ENCODE data around the gene ARMCX6. TPM values are rescaled to one million over a fixed set of nuclear protein-coding genes. Genes with fewer than 3 reads are reported as not detected.
A peak's percentile ranks its signal among the peaks of the same experiment; 100 is the strongest.

Gene ARMCX6
- total and polyA plus RNA-seq, 2 of the 8 experiments (the other 6 are each of a cell fraction or from before 2014, with no cell fraction given), result 24.9 to 40.0 TPM

DNA sequence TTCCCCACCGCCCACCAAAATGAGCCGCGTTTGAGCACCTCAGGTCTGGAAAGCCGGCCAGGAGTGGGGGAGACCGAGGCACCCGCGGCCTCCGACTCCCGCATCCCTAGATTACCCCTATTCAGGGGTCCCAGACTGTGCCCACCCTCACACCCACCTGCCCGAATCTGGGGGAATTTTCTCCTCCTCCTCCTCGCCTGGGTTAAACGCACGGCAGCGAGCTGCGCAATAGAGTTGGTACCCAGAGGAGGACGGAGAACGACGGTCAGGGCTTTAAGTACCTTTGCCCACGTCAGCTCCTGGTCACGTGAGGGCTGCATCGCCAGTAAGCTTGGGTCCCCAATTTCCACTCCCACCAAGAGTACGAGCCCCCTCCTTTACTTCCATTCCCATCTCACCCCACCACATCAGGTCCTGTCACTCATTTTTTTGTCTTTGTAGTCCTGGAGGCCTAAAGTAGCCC, 41.8 kb upstream of the ARMCX6 start, which contains the start of gene ARMCX2:
Gene ARMCX2, minus strand, starts transcription at position 250 of the 463 bp plus-strand sequence. CDS start 2,262 bp downstream, outside the sequence.
- no peak within 1 kb of the TSS for H3K14ac ChIP-seq (ENCODE audit: insufficient read length)
- H3K27me3 ChIP-seq (replicated peaks in 1 of 4; ENCODE audit: control insufficient read depth in 3 of 4, extremely low read depth in 1 of 4, insufficient read depth in 3 of 4, low read length in 3 of 4), result no peaks in the 10 kb centered on the region
- peak within 1 kb of the TSS; percentile 68 to 91 for H3K4me2 ChIP-seq (ENCODE audit: insufficient read depth in 1 of 2, low read depth in 2 of 2, low read length in 2 of 2)
- H3K9me3 ChIP-seq (ENCODE audit: insufficient read depth in 2 of 2, low read depth in 1 of 2, low read length in 1 of 2), result no peaks in the 10 kb centered on the region
- H3K4me1 ChIP-seq (replicated peaks in 1 of 4; ENCODE audit: control insufficient read depth in 3 of 4, insufficient read depth in 4 of 4, low read length in 3 of 4), result peaks cover 0 to 4% (median 1%) of the 10 kb centered on the region in 4 experiments; a peak in 2 of 7 replicates
- no peaks in the 10 kb centered on the region for H3K79me2 ChIP-seq (ENCODE audit: control insufficient read depth in 1 of 2, insufficient read depth in 2 of 2, low read length in 2 of 2)
- H4K8ac ChIP-seq (ENCODE audit: extremely low read depth, insufficient read depth, low read length), result peak within 1 kb of the TSS; percentile 69
- no peaks in the 10 kb centered on the region; the same call in 1 of the 2 replicates for H3K79me1 ChIP-seq (ENCODE audit: low read depth, low read length)
- no peak within 1 kb of the TSS for H2BK12ac ChIP-seq (ENCODE audit: low read depth, low read length)
- peaks cover 3 to 18% (median 8%) of the 10 kb centered on the region in 4 experiments; a peak in 6 of 8 replicates for H3K36me3 ChIP-seq (ENCODE audit: control insufficient read depth in 2 of 4, insufficient read depth in 4 of 4, low read length in 3 of 4)
- H3K9ac ChIP-seq (replicated peaks in 1 of 4; ENCODE audit: extremely low read depth in 1 of 4, low read depth in 3 of 4, low read length in 3 of 4), result peak within 1 kb of the TSS; percentile 13 to 89 (median 68)
- no peak within 1 kb of the TSS for H3K4ac ChIP-seq (replicated peaks; ENCODE audit: insufficient read length, low read depth, low read length)
- H2BK15ac ChIP-seq (ENCODE audit: low read length), result no peak within 1 kb of the TSS
- 0% methylated on average over 8 of the region's 22 CpGs; no CpG with 5 or more reads in 1 of the 2 experiments for WGBS, 2 experiments (ENCODE audit: extremely low coverage in 1 of 2, insufficient coverage in 1 of 2, insufficient read length in 1 of 2, insufficient replicate concordance in 2 of 2, low coverage in 1 of 2, low lambda C conversion rate in 2 of 2, missing lambda C conversion rate in 1 of 2)
- no peak within 1 kb of the TSS for H2BK20ac ChIP-seq (ENCODE audit: low read length)
- H2AK5ac ChIP-seq (ENCODE audit: low read depth, low read length), result no peak within 1 kb of the TSS
- no peak within 1 kb of the TSS for H4K91ac ChIP-seq (replicated peaks; ENCODE audit: insufficient read length, low read length)
- H2BK5ac ChIP-seq (ENCODE audit: low read depth, low read length), result no peak within 1 kb of the TSS; the same call in 1 of the 2 replicates
- POLR2A ChIA-PET (ENCODE audit: partially characterized antibody), result interaction anchor here (0.6 to 1.7 kb wide), 8 partner anchors 10 to 269 kb away, joined by 3 to 5 read pairs (median 3); partner anchors contain the start of genes ARMCX6 and RPL36A
- H3K23me2 ChIP-seq (ENCODE audit: low read depth, low read length), result no peaks in the 10 kb centered on the region
- peak within 1 kb of the TSS; percentile 65 to 87 (median 76) for H3K4me3 ChIP-seq (ENCODE audit: extremely low read depth in 1 of 4, insufficient read depth in 2 of 4, low read depth in 3 of 4, low read length in 4 of 4)
- H3K56ac ChIP-seq (replicated peaks; ENCODE audit: insufficient read length, low read depth, low read length), result peak within 1 kb of the TSS; percentile 16
- H2BK120ac ChIP-seq (replicated peaks; ENCODE audit: low read depth, low read length), result no peak within 1 kb of the TSS
- no peak within 1 kb of the TSS for H3K23ac ChIP-seq (ENCODE audit: insufficient read length)
- peak within 1 kb of the TSS; percentile 78 for H3K18ac ChIP-seq (ENCODE audit: extremely low read depth, low read length)
- peak within 1 kb of the TSS; percentile 84 for H3K27ac ChIP-seq (ENCODE audit: low read depth, low read length)
- H2AFZ ChIP-seq (ENCODE audit: low read length), result peak within 1 kb of the TSS; percentile 57; the same call in 1 of the 2 replicates
- H4K5ac ChIP-seq (ENCODE audit: insufficient read length, low read depth, low read length), result peak within 1 kb of the TSS; percentile 60
- no peaks in the 10 kb centered on the region for H4K20me1 ChIP-seq (replicated peaks in 1 of 2; ENCODE audit: control insufficient read depth in 1 of 2, insufficient read depth in 2 of 2, low read length in 2 of 2)
- DNase-seq (ENCODE audit: low read depth in 1 of 2, low spot score in 2 of 2), result peak in 1 of 2 experiments; percentile 52
- peak; percentile 98 for FAIRE-seq
- CTCF ChIA-PET (ENCODE audit: partially characterized antibody), result no interaction called here
- TF ChIP-seq TBP (IDR thresholded peaks at IDR 0.05; ENCODE audit: low read depth, low read length) (peak; percentile 93), PHF8 (conservative IDR thresholded peaks at IDR 0.05; ENCODE audit: low read depth, low read length) (peak; percentile 66), SRF (IDR thresholded peaks at IDR 0.05; ENCODE audit: low read depth, low read length) (no peak), MAFK (IDR thresholded peaks at IDR 0.05; ENCODE audit: low read depth, low read length) (no peak), CREB1 (IDR thresholded peaks at IDR 0.05) (peak; percentile 32; the same call in 1 of the 2 replicates), EGR1 (IDR thresholded peaks at IDR 0.05; ENCODE audit: borderline replicate concordance, low read depth, low read length) (no peak), RXRA (IDR thresholded peaks at IDR 0.05; ENCODE audit: insufficient read depth, low read depth, low read length) (no peak), RNF2 (IDR thresholded peaks at IDR 0.05; ENCODE audit: borderline replicate concordance, low read depth, low read length, missing control alignments, poor library complexity, severe bottlenecking) (no peak), TAF1 (IDR thresholded peaks at IDR 0.05; ENCODE audit: low read depth, low read length) (peak; percentile 66), SP4 (IDR thresholded peaks at IDR 0.05; ENCODE audit: low read length) (no peak), POLR2AphosphoS5 (IDR thresholded peaks at IDR 0.05; ENCODE audit: low read depth, low read length) (peak; percentile 93), POU5F1 (IDR thresholded peaks at IDR 0.05; ENCODE audit: low read depth, low read length) (no peak), KDM5A (IDR thresholded peaks at IDR 0.05; ENCODE audit: low read length) (no peak)
- TF ChIP-seq, protein P1, sequence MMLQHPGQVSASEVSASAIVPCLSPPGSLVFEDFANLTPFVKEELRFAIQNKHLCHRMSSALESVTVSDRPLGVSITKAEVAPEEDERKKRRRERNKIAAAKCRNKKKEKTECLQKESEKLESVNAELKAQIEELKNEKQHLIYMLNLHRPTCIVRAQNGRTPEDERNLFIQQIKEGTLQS (IDR thresholded peaks at IDR 0.05; ENCODE audit: insufficient read depth, low read depth, low read length), result peak; percentile 65
